ENCODE data around the gene SOX21.

The SOX21 gene

GRCh38 chr13:94679614-94680013 lies 32.7 kb downstream of the SOX21 start:
- DNase-seq (ENCODE audit: low read depth in 2 of 3, low spot score in 1 of 3), result no peak

GRCh38 chr13:94678845-94679244 lies 33.5 kb downstream of the SOX21 start:
- DNase-seq (ENCODE audit: low read depth in 2 of 3, low spot score in 1 of 3), result no peak

GRCh38 chr13:94677799-94678198 lies 34.5 kb downstream of the SOX21 start:
- no peak for DNase-seq (ENCODE audit: low read depth in 2 of 3, low spot score in 1 of 3)

GRCh38 chr13:94674609-94675348 lies 37.6 kb downstream of the SOX21 start:
- DNase-seq (ENCODE audit: low read depth in 2 of 3, low spot score in 1 of 3), result peak in 2 of 3 donors; percentile 40 to 62

- no peak for DNase-seq (ENCODE audit: low read depth in 2 of 3, low spot score in 1 of 3)
Measured at GRCh38 chr13:94673851-94674250, 38.5 kb downstream of the SOX21 start.

GRCh38 chr13:94672400-94672799 lies 39.9 kb downstream of the SOX21 start:
- no peak for DNase-seq (ENCODE audit: low read depth in 2 of 3, low spot score in 1 of 3)

GRCh38 chr13:94667190-94667589 lies 45.2 kb downstream of the SOX21 start:
- DNase-seq (ENCODE audit: low read depth in 2 of 3, low spot score in 1 of 3), result peak in 1 of 3 donors; percentile 22

GRCh38 chr13:94666065-94666464 lies 46.3 kb downstream of the SOX21 start:
- DNase-seq (ENCODE audit: low read depth in 2 of 3, low spot score in 1 of 3), result no peak

- no peak for DNase-seq (ENCODE audit: low read depth in 2 of 3, low spot score in 1 of 3)
Measured at GRCh38 chr13:94664889-94665288, 47.5 kb downstream of the SOX21 start.

- no peak for DNase-seq (ENCODE audit: low read depth in 2 of 3, low spot score in 1 of 3)
Measured at GRCh38 chr13:94662274-94662945, 49.9 kb downstream of the SOX21 start.

GRCh38 chr13:94661406-94661805 lies 50.9 kb downstream of the SOX21 start:
- no peak for DNase-seq (ENCODE audit: low read depth in 2 of 3, low spot score in 1 of 3)

- no peak for DNase-seq (ENCODE audit: low read depth in 2 of 3, low spot score in 1 of 3)
Measured at GRCh38 chr13:94660695-94661326, 51.5 kb downstream of the SOX21 start.

All from stimulated activated CD4-positive, alpha-beta T cell treated with anti-CD3 and anti-CD28 coated beads, Interleukin-12 subunit alpha, Interleukin-12 subunit beta, amount 100 ng/mL, for 48 hours (primary cell).